Measurements from ENCODE around the gene KIF17.

The KIF17 gene

DNA sequence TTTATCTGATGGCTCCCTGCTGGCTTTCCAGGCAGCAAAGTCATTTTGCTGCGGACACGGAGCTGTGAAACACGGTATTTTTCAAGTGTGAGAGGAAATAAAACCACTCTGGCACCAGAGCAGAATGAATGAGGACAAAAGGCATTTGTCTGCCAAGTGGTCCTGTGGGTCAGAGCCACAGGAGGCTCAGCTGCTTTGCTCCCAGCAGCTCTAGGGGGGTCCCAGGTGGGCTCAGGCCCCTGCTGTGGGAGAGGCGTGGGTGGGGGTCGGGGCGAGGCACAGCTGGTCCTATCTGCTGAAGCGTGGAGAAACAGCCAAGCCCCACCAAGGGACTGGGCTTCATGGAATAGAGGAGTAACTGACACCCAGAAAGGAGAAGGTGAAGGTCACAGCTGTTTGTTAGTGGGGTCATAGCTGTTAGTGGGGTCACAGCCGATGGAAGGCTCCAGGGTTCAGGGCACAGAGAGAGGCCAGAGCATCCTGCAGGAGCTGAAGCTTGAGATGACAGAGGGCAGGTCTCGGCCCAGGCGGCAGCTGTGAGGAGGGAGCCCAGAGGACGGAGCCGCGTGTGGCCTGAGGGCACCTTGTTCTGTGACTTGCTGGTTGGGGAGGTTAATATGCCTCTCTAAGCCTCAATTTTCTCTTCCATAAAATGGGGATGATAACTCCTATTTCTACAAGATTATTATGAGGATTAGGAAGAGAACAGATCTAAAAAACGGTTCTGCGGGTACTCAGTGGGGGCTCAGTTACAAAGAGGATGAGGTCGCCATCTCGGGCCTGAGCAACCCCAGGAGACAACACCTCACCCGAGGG, 7.1 kb downstream of the KIF17 start:
- DNase-seq (ENCODE audit: low read depth in 2 of 2), result no peak

DNA sequence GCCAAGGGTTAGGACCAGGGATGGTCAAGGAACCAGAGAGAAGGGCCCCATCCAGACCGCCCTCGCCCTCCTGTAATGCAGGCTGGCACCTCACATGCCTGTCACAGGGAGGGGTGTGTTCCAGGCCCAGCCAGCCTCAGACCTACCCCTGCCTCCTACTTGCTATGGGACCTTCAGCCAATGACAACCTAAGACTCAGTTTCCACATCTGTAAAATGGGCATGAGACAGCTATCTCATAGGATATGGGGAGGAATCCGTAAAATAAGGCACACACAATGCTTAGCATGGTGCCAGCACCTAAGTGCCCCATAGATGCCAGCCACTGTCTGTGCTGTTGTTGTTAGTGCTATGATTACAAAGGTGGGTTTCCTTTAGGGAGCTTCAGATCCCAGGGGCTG, 7.9 kb downstream of the KIF17 start:
- DNase-seq (ENCODE audit: low read depth in 2 of 2), result no peak

DNA sequence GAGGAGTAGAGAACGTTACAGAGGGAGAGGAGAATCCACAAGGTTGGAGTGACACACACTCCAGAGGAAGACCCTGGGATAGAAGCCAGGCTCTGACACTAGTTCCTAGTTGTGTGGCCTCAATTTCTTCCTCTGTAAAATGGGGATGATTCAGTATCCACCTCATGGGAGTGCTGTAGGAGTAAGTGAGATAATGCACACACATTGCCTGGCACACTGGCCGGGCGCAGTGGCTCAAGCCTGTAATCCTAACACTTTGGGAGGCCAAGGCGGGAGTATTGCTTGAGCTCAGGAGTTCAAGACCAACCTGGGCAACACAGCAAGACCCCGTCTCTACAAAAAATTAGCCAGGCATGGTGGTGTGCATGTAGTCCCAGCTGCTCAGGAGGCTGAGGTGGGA, 8.9 kb downstream of the KIF17 start:
- no peak for DNase-seq (ENCODE audit: low read depth in 2 of 2)

DNA sequence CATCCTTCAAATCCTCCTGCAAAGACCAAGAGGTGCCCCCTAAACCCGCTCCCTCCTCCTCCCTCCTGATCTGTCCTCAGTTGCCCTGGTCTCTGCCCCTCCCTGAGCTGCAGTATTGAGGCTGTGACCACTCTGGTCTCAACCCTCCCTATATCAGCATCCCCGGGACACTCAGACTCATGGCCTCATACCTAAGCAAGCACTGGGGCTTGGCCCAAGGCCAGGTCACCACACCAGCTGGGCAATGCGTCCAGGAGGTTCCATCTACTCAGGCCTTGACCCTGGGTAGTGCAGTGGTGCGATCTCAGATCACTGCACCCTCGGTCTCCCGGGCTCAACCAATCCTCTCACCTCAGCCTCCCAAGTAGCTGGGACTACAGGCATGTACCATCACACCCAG, 9.8 kb downstream of the KIF17 start:
- DNase-seq (ENCODE audit: low read depth in 2 of 2), result no peak

DNA sequence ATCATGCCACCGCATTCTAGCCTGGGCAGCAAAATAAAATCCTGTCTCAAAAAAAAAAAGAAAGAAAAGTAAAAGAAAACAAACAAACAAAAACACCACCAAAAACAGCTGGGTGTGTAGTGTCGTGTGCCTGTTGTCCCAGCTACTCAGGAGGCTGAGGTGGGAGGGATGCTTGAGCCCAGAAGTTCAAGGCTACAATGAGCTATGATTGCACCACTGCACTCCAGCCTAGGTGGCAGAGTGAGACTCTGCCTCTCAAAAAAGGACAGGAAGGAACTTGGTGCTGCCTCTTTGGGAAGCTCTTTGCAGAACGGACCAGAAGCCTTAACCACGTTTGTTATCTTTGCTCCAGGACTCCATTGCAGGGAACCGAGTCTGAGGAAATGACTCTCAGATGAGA, 11.0 kb downstream of the KIF17 start:
- no peak for DNase-seq (ENCODE audit: low read depth in 2 of 2)

DNA sequence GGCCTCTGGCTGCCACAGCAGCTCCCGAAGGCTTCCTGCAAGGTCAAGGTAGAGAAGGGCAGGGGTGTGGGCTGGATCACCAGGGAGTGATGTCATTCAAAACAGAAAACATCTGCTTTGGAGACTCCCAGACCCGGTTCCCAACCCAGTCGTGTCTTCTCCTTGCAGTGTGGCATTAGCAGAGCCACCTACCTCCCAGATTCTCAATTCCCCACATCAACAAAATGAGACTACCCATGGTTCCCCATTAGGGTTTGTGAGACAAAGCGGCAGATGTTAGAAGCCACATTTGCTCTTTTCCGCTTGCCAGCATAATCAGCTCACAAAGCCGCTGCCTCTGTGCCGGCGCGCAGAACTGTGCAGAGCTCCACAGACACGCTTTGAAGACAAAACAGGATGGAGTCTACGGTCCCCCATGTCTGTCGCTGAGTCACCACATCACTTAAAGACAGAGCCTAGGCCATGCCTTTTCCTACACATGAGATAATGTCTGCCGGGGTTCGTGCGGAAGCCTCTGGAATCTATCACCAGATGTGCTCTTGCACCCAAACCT, 12.5 kb downstream of the KIF17 start:
- no peak for DNase-seq (ENCODE audit: low read depth in 2 of 2)

DNA sequence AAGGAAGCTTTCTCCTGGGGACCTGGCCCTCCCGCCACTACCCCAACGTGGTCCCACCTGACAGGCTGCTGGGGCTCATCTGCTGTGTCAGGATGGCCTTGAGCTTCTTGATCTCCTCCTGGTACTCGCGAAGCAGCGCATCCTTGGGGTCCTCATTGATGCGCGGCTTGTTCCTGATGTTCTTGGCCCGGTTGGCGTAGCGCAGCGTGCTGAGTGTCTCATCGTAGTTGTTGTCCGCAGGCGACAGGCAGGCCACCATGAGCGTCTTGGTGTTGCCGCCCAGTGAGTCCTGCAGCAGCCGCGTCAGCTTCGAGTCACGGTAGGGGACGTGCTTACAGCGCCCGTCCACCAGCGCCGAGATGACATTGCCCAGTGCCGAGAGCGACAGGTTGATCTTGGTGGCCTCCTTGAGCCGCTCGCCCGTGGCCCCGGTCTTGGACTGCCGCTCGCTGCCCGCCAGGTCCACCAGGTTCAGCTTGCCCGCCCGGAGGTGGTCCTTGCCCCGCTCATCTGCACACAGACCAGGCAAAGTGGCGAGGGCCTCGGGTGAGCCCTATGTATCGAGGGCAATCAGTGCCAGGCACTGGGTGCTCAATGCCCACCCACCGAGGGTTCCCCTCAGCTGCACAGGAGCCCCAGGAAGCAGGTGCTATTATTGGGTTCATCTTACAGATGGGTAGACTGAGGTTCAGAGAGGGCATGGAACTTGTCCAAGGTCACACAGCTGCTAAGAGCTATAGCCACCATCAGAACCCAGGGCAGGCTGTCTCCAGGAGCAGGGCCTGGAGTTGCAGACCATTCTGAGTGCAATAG, 13.2 kb downstream of the KIF17 start:
- DNase-seq (ENCODE audit: low read depth in 2 of 2), result no peak

DNA sequence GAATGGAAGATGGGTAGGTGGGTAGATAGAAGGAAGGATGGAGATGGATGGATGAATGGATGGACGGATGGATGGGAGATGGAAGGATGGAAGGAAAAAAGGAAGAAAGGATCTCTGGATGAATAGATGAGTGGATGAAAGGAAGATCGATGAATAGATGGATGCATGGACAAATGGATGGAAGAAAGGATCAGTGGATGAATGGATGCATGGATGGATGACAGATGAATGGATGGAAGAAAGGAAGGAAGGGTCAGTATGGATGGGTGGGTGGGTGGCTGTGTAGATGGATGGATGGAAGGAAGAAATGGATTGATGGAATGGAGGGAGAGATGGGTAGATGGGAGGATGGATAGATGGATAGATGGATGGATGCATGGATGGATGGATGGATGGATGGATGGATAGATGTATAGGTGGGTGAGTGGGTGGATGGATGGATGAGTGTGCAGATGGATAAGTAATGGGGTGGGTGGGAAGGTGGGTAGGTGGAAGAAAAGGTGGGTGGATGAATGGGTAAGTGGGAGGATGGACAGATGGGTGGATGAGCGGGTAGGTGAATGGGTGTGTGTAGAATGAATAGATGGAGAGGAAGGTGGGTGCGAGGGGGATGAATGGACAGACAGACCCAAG, 14.6 kb downstream of the KIF17 start:
- DNase-seq (ENCODE audit: low read depth in 2 of 2), result no peak

DNA sequence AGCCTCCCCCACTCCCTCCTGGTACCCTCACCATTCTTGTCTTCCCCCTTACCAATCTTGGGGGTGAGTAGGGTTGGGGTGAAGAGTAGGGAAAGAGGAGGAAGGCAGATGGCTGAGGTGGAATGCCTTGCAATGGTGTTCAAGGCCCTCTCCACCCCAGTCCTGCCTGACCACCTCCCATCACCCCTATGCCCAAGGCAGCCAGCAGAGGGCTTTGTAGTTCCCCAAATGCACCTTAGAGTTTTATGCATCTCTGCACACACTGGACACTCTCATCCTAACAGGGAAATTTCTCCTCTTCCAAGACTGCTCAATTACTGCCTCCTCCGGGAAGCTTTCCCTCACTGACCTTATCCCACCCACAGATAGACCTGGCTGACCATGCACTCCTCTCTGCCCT, 15.4 kb downstream of the KIF17 start:
- DNase-seq (ENCODE audit: low read depth in 2 of 2), result no peak

DNA sequence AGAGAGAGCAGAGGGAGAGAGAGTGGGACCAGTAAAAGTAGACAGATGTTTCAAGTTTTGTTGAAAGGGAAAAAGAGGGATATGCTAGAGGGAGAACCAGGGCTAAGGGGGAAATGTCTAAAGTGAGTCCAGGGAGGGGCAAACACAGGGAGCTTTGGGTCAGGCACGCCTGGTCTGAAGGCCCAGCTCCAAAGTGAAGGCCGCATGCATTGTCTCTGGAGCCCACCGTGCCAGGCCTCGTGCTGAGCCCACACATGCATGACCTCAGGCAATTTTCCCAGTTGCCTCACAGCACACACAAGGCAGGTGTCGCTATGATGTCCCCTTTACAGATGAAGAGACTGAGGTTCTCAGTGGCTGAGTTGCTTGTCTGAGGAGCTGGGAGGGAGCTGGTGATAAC, 16.0 kb downstream of the KIF17 start:
- no peak for DNase-seq (ENCODE audit: low read depth in 2 of 2)

DNA sequence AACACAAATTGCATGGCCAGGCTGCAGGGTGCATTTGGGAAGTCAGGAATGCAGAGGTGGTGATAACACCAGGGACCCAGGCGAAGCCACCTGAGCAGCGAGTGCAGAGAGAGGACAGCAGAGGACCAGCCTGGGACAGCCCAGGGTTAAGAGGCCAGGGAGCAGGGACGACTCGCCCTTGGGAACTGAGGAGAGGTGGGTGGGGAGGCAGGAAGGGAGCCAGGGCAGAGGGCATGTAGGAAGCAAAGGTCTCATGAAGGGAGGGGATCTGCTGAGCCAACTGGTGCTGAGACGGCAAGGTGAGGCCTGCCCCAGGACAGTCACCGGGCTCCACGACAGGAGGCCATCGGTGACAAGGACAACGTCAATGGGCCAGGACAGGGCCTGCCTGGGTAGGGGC, 16.4 kb downstream of the KIF17 start:
- DNase-seq (ENCODE audit: low read depth in 2 of 2), result no peak

DNA sequence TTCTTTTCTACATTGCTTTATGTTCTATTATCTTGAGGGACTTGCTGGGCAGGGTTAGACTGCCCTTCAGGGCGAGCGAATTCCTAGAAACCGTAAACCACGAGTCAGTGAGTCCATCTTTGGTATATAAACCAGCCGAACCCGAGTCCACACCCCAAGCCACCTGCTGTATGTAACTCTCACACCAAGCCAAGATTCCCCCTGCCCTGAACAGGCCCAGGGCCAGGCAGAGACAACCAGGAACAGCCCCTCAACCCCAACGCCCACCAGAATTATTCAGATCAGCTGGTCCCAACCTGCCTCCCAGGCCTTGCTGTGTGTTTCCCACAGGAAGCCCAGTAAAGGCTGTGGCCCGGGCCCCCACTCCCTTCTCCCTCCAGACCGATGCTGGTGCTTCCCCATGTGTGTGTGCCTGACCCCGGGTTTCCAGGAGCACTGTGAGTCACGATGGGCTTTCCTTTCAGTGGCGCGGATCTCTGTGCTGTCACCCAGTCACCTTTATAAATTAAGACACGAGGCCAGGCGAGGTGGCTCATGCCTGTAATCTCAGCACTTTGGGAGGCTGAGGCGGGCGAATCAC, 17.1 kb downstream of the KIF17 start:
- DNase-seq (ENCODE audit: low read depth in 2 of 2), result no peak

DNA sequence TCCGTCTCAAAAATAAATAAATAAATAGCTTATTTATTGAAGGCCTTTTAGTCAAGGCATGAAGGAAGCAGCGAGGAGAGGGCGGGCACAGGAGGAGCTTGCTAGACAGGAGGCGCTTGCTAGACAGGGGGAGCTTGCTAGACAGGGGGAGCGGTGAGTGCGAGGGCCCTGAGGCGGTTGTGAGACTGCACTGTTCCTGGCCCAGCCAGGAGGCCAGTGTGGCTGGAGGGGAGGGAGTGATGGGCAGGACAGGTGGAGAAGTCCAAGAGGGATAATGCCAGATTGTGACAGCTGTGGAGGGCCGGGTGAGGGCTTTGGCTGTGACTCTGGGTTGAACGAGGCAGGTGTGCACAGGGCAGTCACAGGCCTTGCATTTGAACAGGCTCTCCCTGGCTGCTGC, 18.2 kb downstream of the KIF17 start:
- DNase-seq (ENCODE audit: low read depth in 2 of 2), result no peak

DNA sequence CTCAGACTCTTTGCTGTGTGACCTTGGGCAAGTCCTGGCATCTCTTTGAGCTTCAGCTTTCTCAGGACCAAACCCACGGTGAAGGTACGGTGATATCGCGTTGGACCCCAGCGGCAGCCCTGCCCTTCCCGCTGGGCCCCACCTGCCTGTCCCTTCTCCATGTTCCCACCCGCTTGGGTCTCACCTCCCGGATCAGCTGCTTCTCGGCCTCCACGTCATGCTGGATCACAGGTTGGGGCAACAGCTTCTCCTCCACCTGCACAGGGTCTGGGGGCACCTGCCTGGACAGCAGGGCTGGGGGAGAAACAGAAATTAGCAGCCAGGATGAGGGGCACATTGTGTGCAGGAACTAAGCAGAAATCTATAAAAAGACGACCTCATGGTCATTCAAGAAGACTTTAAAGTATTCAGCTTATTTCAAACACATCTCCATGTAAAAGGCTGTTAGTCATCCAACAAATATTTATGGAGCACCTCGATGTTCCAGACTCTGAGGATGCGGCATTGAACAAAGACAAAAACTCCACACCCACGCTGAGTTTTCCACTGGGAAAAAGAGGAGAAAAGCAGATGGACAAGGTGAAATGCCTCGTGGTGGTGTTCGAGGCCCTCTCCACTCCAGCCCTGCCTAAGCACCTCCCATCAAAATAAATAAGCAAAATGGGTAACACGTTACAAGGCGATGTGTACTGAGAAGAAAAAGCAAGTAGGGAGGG, 19.5 kb downstream of the KIF17 start:
- DNase-seq (ENCODE audit: low read depth in 2 of 2), result peak; percentile 53 to 56

DNA sequence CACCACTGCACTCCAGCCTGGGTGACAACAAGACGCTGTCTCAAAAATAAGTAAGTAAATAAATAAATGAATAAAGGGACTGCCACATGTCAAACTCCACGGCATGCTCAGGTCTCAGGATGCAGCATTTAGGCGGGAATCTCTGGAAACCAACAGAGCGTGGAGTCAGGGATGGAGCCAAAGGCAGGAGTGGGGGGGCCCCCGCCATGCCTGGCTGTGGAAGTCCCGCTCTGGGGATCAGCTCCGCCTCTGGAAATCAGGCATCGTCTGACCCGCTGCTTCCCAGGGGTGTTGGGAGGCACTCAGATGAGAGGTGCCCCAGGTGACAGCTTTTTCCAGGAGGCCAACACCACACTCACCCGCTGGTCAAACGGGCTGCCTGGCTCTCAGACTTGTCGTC, 20.2 kb downstream of the KIF17 start:
- no peak for DNase-seq (ENCODE audit: low read depth in 2 of 2)

DNA sequence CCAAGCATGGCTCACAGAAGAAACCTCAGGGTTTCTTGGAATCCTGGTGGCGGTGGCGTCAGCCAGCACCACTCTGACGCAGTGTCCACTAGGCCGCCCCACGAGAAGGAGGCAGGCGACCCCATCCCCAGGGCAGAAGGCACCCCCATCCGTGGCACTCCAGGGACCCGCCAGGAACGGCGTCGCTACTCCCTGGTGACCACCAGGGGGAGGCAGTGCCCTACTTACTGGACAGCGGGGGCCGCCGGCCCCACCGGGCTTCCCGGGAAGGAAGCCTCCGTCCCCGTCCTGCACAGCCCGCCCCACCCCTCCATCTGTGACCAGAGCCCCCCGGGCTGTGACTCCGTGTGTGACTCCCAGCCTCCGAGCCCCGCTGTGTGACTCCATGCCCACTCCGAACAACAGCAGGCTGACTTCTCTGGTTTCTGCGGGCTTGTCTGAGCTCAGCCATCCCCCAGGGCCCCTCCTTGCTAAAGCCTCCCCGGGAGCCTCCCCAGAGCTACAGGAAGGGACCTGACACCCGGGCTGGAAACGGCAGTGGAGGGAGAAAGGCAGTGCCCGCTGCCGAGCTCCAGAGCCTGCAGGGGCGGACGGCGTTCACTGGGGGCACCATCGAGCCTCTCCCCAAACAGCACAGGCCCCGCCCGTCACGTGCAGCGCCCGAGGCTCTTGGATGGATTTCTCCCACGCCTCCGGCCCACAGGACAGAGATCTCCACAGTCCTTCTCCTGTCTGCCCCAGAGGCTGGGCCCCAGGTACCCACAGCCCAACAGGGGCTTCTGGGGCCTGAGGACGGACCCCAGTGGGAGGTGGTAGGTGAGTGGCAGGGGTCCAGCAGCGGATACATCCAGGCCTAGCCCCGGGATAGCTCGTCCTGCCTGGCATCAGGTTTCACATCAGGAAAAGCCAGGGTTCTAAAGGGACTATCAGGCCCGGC, 21.1 kb downstream of the KIF17 start:
- DNase-seq (ENCODE audit: low read depth in 2 of 2), result peak; percentile 88

DNA sequence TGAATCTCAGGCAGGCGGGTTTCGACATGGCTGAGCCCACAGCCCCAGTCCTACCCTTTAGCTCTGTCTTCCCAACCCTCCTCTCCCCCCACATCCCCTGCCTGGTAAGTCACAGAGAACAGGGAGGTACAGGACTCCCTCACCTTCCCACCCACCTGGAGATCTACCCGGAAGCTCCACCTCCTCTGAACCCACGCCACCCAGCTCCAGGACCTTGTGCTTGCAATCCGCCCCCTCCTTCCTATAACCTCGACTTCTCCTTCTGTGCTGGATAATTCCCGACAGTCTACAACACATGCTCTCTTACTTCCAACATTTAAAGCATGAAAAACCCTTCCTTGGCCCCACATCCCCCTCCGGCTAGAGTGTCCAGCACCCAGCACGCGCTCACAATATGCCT, 22.3 kb downstream of the KIF17 start:
- DNase-seq (ENCODE audit: low read depth in 2 of 2), result no peak

DNA sequence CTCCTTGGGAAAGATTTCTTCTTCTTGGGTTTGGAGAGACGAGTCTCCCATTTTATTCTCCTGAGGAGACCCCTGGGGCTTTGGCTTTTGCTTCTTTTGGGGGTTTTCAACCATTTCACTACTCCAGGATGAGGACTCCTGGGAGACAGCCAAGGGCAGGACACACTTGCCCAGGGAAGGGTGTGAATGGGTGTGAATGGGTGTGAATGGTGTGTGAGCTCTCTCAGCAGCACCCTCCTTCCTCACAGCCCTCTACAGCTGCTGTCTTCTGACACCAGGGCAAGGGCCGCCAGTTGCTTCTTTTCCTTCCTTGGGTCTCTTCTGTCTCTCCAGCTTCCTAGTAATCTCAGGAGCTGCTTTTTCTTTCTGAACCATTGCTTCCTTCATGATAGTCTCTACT, 24.2 kb downstream of the KIF17 start:
- DNase-seq (ENCODE audit: low read depth in 2 of 2), result no peak

DNA sequence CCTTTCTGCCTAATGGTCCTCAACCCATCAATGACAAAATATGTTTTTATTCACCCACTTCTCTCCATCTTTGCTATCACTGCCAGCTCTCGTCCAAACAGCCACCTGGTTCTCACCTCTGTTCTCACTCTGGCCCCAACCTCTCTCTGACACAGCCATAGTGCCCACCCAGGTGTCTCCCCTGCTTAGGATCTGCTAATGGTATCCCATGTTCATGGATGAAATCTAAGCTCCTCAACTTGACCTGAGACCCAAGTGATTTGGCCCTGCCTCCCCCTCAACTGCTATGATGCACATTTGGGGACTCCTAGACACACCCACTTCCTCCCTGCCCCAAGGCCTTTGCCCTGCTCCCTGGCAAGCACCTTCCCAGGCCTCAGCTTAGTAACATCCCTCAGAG, 25.9 kb downstream of the KIF17 start:
- no peak for DNase-seq (ENCODE audit: low read depth in 2 of 2)

DNA sequence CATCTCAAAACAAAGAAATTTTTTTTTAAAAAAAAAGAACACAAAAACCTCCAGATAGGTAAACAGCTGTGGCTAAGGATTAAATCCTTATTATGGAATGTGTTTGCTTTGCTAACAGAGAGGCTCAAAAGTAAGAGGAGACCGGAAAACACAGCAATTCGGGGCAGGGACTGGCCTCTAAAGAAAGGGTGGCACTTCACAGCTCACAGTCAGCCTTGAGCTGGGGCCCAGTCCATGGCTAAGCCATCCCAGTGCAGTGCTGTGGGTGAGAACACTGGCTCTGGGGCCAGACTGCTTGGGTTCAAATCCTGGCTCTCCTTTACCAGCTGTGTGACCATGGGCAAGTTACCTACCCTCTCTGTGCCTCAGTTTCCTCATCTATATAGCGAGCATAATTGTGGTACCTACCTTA, 28.2 kb downstream of the KIF17 start:
- DNase-seq (ENCODE audit: low read depth in 2 of 2), result no peak

All from fibroblast of skin of left quadriceps (primary cell).